B cell (primary cell): ENCODE data around the gene PRSS33. TPM values are rescaled to one million over a fixed set of nuclear protein-coding genes. Genes with fewer than 3 reads are reported as not detected.

ENCODE experiments used
- ATAC-seq: fragments of 200-7000 bp; cut with Tn5 transposase; one replicate; pipeline ENCODE4 v1.10.0; 2021; ENCODE audit warnings: low read depth, mild to moderate bottlenecking, moderate number of reproducible peaks, moderate library complexity
- CTCF ChIA-PET: fragments of 350-600 bp; sonication (Branson Sonifier 250); formaldehyde crosslinking; loops from one replicate; lab custom pipeline; 2021; ENCODE audit warnings: antibody characterized with exemption, inconsistent platforms; lab: Charles Lee
- POLR2A ChIA-PET: fragments of 350-600 bp; sonication (Branson Sonifier 250); formaldehyde crosslinking; loops from one replicate; lab custom pipeline; 2021; ENCODE audit warnings: antibody characterized with exemption; lab: Charles Lee
- DNase-seq: peaks from one replicate; pipeline ENCODE4 v3.0.0; 2013
- H2AFZ ChIP-seq: 2 replicates; pipeline ENCODE4 v1.6.1; 2012; ENCODE audit warnings: mild to moderate bottlenecking, low read depth, low read length; ENCODE audit not compliant: insufficient read depth, poor library complexity, severe bottlenecking
- H3K27ac ChIP-seq, 2 donors: 1 replicate in 1 of 2; 2 replicates in 1 of 2; pipeline ENCODE4 v1.5.1; 2012 to 2013; ENCODE audit warnings: low read length in 2 of 2, mild to moderate bottlenecking in 2 of 2, moderate library complexity in 1 of 2
- H3K27me3 ChIP-seq, 4 experiments: fragments of 200-600 bp in 1 of 4; sonication (generic) in 1 of 4; replicated peaks in 1 of 4; 1 replicate in 2 of 4; 2 replicates in 2 of 4; pipeline versions ENCODE4 v1.6.1 to v1.7.0; 2013 to 2016; ENCODE audit warnings: low read length in 3 of 4, mild to moderate bottlenecking in 2 of 4, mixed read lengths in 1 of 4, moderate library complexity in 1 of 4; ENCODE audit not compliant: insufficient read depth in 4 of 4, control insufficient read depth in 3 of 4; ENCODE audit errors: control extremely low read depth in 1 of 4
- H3K36me3 ChIP-seq, 2 experiments: replicated peaks in 1 of 2; 1 replicate in 1 of 2; 2 replicates in 1 of 2; pipeline versions ENCODE4 v1.6.1 to v1.7.1; 2013; ENCODE audit warnings: low read length in 1 of 2; ENCODE audit not compliant: insufficient read depth in 2 of 2, control insufficient read depth in 1 of 2; ENCODE audit errors: control extremely low read depth in 1 of 2, extremely low read depth in 1 of 2
- H3K4me1 ChIP-seq, 2 donors: fragments of 200-600 bp in 1 of 2; sonication (generic) in 1 of 2; 1 replicate in 1 of 2; 2 replicates in 1 of 2; pipeline versions ENCODE4 v1.5.1 to v1.6.1; 2013 to 2017; ENCODE audit warnings: low read length in 2 of 2; ENCODE audit not compliant: control insufficient read depth in 2 of 2, insufficient read depth in 2 of 2
- H3K4me2 ChIP-seq: replicated peaks from 2 replicates; pipeline ENCODE3; 2012; ENCODE audit warnings: mild to moderate bottlenecking, low read depth, low read length; ENCODE audit not compliant: poor library complexity, severe bottlenecking
- H3K4me3 ChIP-seq, 5 experiments: fragments of 200-600 bp in 1 of 5; sonication (generic) in 1 of 5; 1 replicate in 3 of 5; 2 replicates in 2 of 5; pipeline versions ENCODE4 v1.5.1 to v1.7.0; 2011 to 2016; ENCODE audit warnings: low read length in 4 of 5, mild to moderate bottlenecking in 4 of 5, low read depth in 2 of 5, control low read depth in 1 of 5, moderate library complexity in 1 of 5; ENCODE audit not compliant: insufficient read depth in 1 of 5; ENCODE audit errors: control extremely low read depth in 1 of 5, extremely low read depth in 1 of 5
- H3K79me2 ChIP-seq: fragments of 200-600 bp; sonication (generic); one replicate; pipeline ENCODE4 v1.6.0; 2016; ENCODE audit warnings: low read length; ENCODE audit not compliant: control insufficient read depth, insufficient read depth
- H3K9ac ChIP-seq: fragments of 200-600 bp; sonication (generic); 2 replicates; pipeline ENCODE4 v1.6.1; 2017; ENCODE audit warnings: mild to moderate bottlenecking, low read length, moderate library complexity
- H3K9me3 ChIP-seq, 3 donors: one replicate each; pipeline versions ENCODE4 v1.6.1 to v1.7.1; 2013; ENCODE audit warnings: low read length in 2 of 3; ENCODE audit not compliant: control insufficient read depth in 2 of 3, insufficient read depth in 1 of 3; ENCODE audit errors: control extremely low read depth in 1 of 3
- H4K20me1 ChIP-seq: 2 replicates; pipeline ENCODE4 v1.6.0; 2012; ENCODE audit warnings: mild to moderate bottlenecking, low read length; ENCODE audit not compliant: insufficient read depth, control insufficient read depth, poor library complexity, severe bottlenecking
- H3K27ac Mint-ChIP-seq: one replicate; pipeline ENCODE4 v1.8.0; 2021; ENCODE audit warnings: mixed read lengths
- H3K27me3 Mint-ChIP-seq: one replicate; pipeline ENCODE4 v1.8.0; 2021; ENCODE audit warnings: mixed read lengths
- H3K4me1 Mint-ChIP-seq: one replicate; pipeline ENCODE4 v1.8.0; 2021; ENCODE audit warnings: mixed read lengths
- H3K4me3 Mint-ChIP-seq: one replicate; pipeline ENCODE4 v1.8.0; 2021; ENCODE audit warnings: mixed read lengths
- H3K9me3 Mint-ChIP-seq: one replicate; pipeline ENCODE4 v1.8.0; 2022; ENCODE audit warnings: mixed read lengths; ENCODE audit not compliant: insufficient read depth
- CTCF ChIP-seq: fragments of 200-600 bp; IDR thresholded peaks from one replicate; pipeline ENCODE4 v1.8.0; 2022; ENCODE audit warnings: antibody characterized with exemption, mild to moderate bottlenecking
- EZH2 ChIP-seq: IDR thresholded peaks from 2 replicates; pipeline ENCODE4 v1.6.1; 2012; ENCODE audit warnings: borderline replicate concordance, low read depth, mild to moderate bottlenecking, moderate library complexity, low read length; ENCODE audit not compliant: insufficient read depth, poor library complexity, severe bottlenecking
- WGBS: methylation state at CpG from one replicate; pipeline ENCODE4 v1.1.5; 2013; ENCODE audit warnings: missing lambda C conversion rate; ENCODE audit not compliant: insufficient coverage; 5-methylcytosine and 5-hydroxymethylcytosine counted together
- intact Hi-C: fragments of 100-400 bp; cut with micrococcal nuclease; formaldehyde crosslinking; loops from one replicate; pipeline ENCODE4 v1.10.0; 2022
- polyA plus RNA-seq: library from polyadenylated mRNA; depleted of rRNA; stranded (reverse); fragments of >200 nt; gene quantifications from 2 replicates; pipeline ENCODE4 v1.2.3, GENCODE V29; 2012
- total RNA-seq, 2 donors: library from RNA; stranded (reverse); fragments of 120-200 nt in 1 of 2; gene quantifications; 1 replicate in 1 of 2; 2 replicates in 1 of 2; pipeline versions ENCODE4 v1.2.3 to v1.2.4, GENCODE V29; 2013 to 2022

PRSS33 gene
- total and polyA plus RNA-seq, 2 donors (not counting 1 experiment from before 2014, with no cell fraction given): not detected

GRCh38 chr16:2770057-2770951 is 17.1 kb downstream of the PRSS33 start:
- H3K4me3 Mint-ChIP-seq: no peak overlapping the region
- ATAC-seq (no peak), DNase-seq (no peak)
- Histone ChIP-seq H3K79me2 (peaks cover 61% of the 10 kb centered on the region), H3K9me3 (peaks cover 0 to 9% (median 0%) of the 10 kb centered on the region in 3 donors), H2AFZ (no peak overlapping the region), H3K27ac (no peak overlapping the region), H3K27me3 (no peaks in the 10 kb centered on the region), H3K4me2 (no peak overlapping the region), H3K4me3 (no peak overlapping the region), H4K20me1 (peaks cover 74% of the 10 kb centered on the region), H3K4me1 (no peaks in the 10 kb centered on the region), H3K9ac (no peak overlapping the region), H3K36me3 (peaks cover 0 to 87% of the 10 kb centered on the region in 2 experiments)
- intact Hi-C loops: loop anchor here (10.0 kb wide), 2 partner anchors 86 to 94 kb away; partner anchors contain the start of gene KCTD5
- H3K27me3 Mint-ChIP-seq: no peaks in the 10 kb centered on the region
- WGBS: 86% methylated on average over 27 of the region's 32 CpGs
- H3K4me1 Mint-ChIP-seq: peaks cover 6% of the 10 kb centered on the region
- POLR2A ChIA-PET: no interaction called here
- no peaks in the 10 kb centered on the region for H3K9me3 Mint-ChIP-seq
- H3K27ac Mint-ChIP-seq: no peak overlapping the region
- TF ChIP-seq EZH2 (no peak), CTCF (no peak)
- CTCF ChIA-PET: no interaction called here

GRCh38 chr16:2769675-2770056 is 17.7 kb downstream of the PRSS33 start:
- ATAC-seq (no peak), DNase-seq (peak; percentile 30)
- ChIA-PET POLR2A (no interaction called here), CTCF (no interaction called here)
- Histone ChIP-seq H3K9me3 (peaks cover 0 to 9% (median 0%) of the 10 kb centered on the region in 3 donors), H3K4me2 (no peak overlapping the region), H3K36me3 (peaks cover 0 to 88% of the 10 kb centered on the region in 2 experiments), H2AFZ (no peak overlapping the region), H3K27ac (no peak overlapping the region), H3K79me2 (peaks cover 55% of the 10 kb centered on the region), H3K27me3 (no peaks in the 10 kb centered on the region), H3K4me1 (no peaks in the 10 kb centered on the region), H3K4me3 (no peak overlapping the region), H3K9ac (no peak overlapping the region), H4K20me1 (peaks cover 79% of the 10 kb centered on the region)
- Mint-ChIP-seq H3K27ac (peak overlapping the region; percentile 46), H3K9me3 (no peaks in the 10 kb centered on the region), H3K27me3 (no peaks in the 10 kb centered on the region), H3K4me3 (no peak overlapping the region), H3K4me1 (peaks cover 5% of the 10 kb centered on the region)
- intact Hi-C loops: loop anchor here (10.0 kb wide), 2 partner anchors 85 to 95 kb away; partner anchors contain the start of gene KCTD5
- WGBS: 89% methylated on average over 14 of the region's 14 CpGs
- TF ChIP-seq CTCF (no peak), EZH2 (no peak)
